Fibroblast of the aortic adventitia (primary cell): Measurements from ENCODE around the gene ADGRG4. TPM values are rescaled to one million over a fixed set of nuclear protein-coding genes. Genes with fewer than 3 reads are reported as not detected.
A peak's percentile ranks its signal among the peaks of the same experiment; 100 is the strongest.

ENCODE experiments used
- DNase-seq: peaks from one replicate; pipeline ENCODE4 v3.0.0-alpha.2; 2010; ENCODE audit warnings: low read depth
- H3K4me3 ChIP-seq: 2 replicates; pipeline ENCODE4 v1.5.1; 2011; ENCODE audit warnings: low read depth, mild to moderate bottlenecking, control low read depth, low read length, moderate library complexity
- total RNA-seq: library from RNA; depleted of rRNA; stranded (reverse); fragments of >200 nt; gene quantifications from 2 replicates; pipeline ENCODE4 v1.2.3, GENCODE V29; 2012; ENCODE audit warnings: low replicate concordance
- TF ChIP-seq, protein P1 (sequence below): IDR thresholded peaks from 2 replicates; pipeline ENCODE4 v1.5.1; 2011; ENCODE audit warnings: mild to moderate bottlenecking, low read length, control low read depth, inconsistent platforms; ENCODE audit not compliant: insufficient read depth

The ADGRG4 gene
- total RNA-seq, 1 donor, result not detected

GRCh38 chrX:136380010-136380769 is 79.4 kb downstream of the ADGRG4 start:
- TF ChIP-seq, protein P1, sequence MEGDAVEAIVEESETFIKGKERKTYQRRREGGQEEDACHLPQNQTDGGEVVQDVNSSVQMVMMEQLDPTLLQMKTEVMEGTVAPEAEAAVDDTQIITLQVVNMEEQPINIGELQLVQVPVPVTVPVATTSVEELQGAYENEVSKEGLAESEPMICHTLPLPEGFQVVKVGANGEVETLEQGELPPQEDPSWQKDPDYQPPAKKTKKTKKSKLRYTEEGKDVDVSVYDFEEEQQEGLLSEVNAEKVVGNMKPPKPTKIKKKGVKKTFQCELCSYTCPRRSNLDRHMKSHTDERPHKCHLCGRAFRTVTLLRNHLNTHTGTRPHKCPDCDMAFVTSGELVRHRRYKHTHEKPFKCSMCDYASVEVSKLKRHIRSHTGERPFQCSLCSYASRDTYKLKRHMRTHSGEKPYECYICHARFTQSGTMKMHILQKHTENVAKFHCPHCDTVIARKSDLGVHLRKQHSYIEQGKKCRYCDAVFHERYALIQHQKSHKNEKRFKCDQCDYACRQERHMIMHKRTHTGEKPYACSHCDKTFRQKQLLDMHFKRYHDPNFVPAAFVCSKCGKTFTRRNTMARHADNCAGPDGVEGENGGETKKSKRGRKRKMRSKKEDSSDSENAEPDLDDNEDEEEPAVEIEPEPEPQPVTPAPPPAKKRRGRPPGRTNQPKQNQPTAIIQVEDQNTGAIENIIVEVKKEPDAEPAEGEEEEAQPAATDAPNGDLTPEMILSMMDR, result no peak
- H3K4me3 ChIP-seq, result no peak overlapping the region
- DNase-seq, result no peak

- no peak for DNase-seq
- no peak overlapping the region for H3K4me3 ChIP-seq
- TF ChIP-seq, protein P1, result no peak
Observed at GRCh38 chrX:136386173-136386572, 85.4 kb downstream of the ADGRG4 start.

- TF ChIP-seq, protein P1, result no peak
- no peak for DNase-seq
Observed at GRCh38 chrX:136386826-136387225, 86.1 kb downstream of the ADGRG4 start.

DNA sequence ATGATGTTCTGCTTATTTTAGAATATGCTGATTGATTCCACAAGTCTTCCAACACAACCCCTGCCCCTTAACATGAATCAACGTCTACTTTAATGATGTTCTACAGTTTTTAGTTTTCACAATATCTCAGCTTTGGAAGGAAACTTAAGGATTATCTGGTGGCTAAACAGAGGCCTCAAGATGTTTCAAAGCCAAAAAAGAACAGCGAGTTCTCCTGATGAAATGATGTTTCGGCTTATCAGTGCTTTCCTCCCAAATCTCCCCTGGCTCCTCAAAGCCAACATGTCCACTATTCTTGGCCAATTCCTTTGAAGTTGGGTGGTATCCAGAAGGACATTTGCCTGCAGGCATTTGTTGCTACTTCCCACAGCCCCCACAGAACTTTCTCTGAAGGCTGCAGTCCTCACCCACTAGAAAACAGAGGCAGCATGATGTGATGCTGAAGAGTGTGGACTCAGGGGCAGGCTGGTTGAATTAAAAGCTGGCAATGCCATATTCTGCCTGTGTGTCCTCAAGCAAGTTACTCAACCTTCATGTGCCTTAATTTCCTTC is 87.3 kb downstream of the ADGRG4 start:
- peak; percentile 0 for DNase-seq
- TF ChIP-seq, protein P1, result no peak
- no peak overlapping the region for H3K4me3 ChIP-seq

More at GRCh38 chrX:136386826-136387225, 86.1 kb downstream of the ADGRG4 start:
- no peak overlapping the region for H3K4me3 ChIP-seq

DNA sequence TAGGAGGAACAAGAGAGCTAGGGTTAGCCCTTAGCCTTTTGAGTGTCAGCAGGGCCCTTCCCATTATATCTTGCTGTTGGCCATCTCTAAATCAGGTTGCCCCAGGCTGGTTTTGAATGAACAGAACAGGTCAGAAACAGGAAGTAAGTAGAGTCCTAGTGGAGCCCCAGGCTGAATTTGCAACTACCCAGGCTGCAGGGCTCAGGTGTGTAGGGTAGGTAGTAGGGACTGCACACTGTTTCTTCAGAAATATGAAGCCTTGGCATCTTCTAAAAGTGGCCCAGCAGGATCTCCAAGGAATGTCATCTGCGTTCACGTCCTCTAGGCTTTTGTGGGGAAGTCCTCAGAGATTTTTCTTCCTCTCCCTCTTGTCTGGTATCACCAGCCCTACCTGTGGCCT is 90.2 kb downstream of the ADGRG4 start:
- H3K4me3 ChIP-seq, result no peak overlapping the region
- TF ChIP-seq, protein P1, result no peak
- DNase-seq, result no peak

DNA sequence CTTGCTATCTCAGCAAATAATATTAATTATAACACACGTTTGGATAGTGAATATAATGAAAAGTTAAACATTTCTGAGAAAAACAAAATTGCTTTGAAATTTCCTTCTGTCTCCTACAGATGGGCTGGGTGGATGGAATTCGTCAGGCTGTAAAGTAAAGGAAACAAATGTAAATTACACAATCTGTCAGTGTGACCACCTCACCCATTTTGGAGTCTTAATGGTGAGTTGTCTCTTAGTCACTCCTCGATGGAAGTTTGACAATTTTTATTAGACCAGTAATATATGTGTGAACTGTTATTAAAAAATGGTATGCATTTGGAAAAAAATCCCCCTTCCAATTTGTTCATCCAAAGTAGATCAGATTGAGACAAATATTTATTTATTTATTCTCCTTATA is 94.5 kb downstream of the ADGRG4 start:
- DNase-seq, result peak; percentile 1
- no peak overlapping the region for H3K4me3 ChIP-seq
- TF ChIP-seq, protein P1, result no peak
